Uterus (tissue), 4 donors: ENCODE measurements around the gene GTPBP2. TPM values are rescaled to one million over a fixed set of nuclear protein-coding genes. Genes with fewer than 3 reads are reported as not detected.
"Not testable (repeated sequence)": the region's sequence is repeated elsewhere in the genome, so short reads cannot be mapped to it uniquely, and the experiment has no call there.

Experiments
- DNase-seq, 2 donors: peaks; one replicate each; pipeline ENCODE4 v3.0.0-alpha.2; 2019 to 2020
- H3K27ac ChIP-seq, 2 donors: fragments of 200-600 bp; sonication (generic); 1 replicate in 1 of 2; 2 replicates in 1 of 2; pipeline ENCODE4 v1.5.1; 2016 to 2018
- H3K27me3 ChIP-seq, 2 donors: fragments of 200-600 bp; sonication (generic); one replicate each; pipeline ENCODE4 v1.5.1; 2018 to 2019; ENCODE audit warnings: control low read depth in 1 of 2
- H3K36me3 ChIP-seq, 2 donors: fragments of 200-600 bp; sonication (generic); one replicate each; pipeline ENCODE4 v1.5.1; 2019; ENCODE audit warnings: control low read depth in 1 of 2
- H3K4me1 ChIP-seq, 2 donors: fragments of 200-600 bp; sonication (generic); one replicate each; pipeline ENCODE4 v1.5.1; 2018 to 2019; ENCODE audit warnings: control low read depth in 1 of 2
- H3K4me3 ChIP-seq, 2 donors: fragments of 200-600 bp; sonication (generic); 1 replicate in 1 of 2; 2 replicates in 1 of 2; pipeline ENCODE4 v1.5.1; 2018 to 2019; ENCODE audit warnings: mild to moderate bottlenecking in 1 of 2
- H3K9me3 ChIP-seq, 2 donors: fragments of 200-600 bp; sonication (generic); one replicate each; pipeline ENCODE4 v1.5.1; 2019; ENCODE audit warnings: control low read depth in 1 of 2
- POLR2A ChIP-seq, 2 donors: fragments of 450-650 bp; IDR thresholded peaks; one replicate each; pipeline ENCODE4 v1.6.1; 2016; ENCODE audit warnings: antibody characterized with exemption in 2 of 2, mild to moderate bottlenecking in 1 of 2, moderate library complexity in 1 of 2
- intact Hi-C: fragments of 100-400 bp; cut with DNase I; formaldehyde crosslinking; loops from one replicate; pipeline ENCODE4 v1.15.1; 2023; ENCODE audit warnings: low total_unique reads
- total RNA-seq, 4 donors: library from RNA; depleted of rRNA in 3 of 4; stranded (reverse); fragments of >200 nt in 3 of 4; gene quantifications; one replicate each; pipeline versions ENCODE4 v1.1.0 to v1.2.4, GENCODE V29; 2014 to 2023
- TF ChIP-seq, protein P1 (sequence below), 4 experiments: fragments of 200-600 bp in 2 of 4; fragments of 450-650 bp in 2 of 4; sonication (generic) in 2 of 4; IDR thresholded peaks; one replicate each; pipeline ENCODE4 v1.5.1; 2016 to 2019; ENCODE audit warnings: antibody characterized with exemption in 4 of 4, mild to moderate bottlenecking in 2 of 4, moderate library complexity in 1 of 4
- donor health status: DM: yes; HTN: yes; CAD: no.

The GTPBP2 gene
- total RNA-seq, 4 donors from 2014 or later = 17.9 to 67.6 (median 40.2) TPM

DNA sequence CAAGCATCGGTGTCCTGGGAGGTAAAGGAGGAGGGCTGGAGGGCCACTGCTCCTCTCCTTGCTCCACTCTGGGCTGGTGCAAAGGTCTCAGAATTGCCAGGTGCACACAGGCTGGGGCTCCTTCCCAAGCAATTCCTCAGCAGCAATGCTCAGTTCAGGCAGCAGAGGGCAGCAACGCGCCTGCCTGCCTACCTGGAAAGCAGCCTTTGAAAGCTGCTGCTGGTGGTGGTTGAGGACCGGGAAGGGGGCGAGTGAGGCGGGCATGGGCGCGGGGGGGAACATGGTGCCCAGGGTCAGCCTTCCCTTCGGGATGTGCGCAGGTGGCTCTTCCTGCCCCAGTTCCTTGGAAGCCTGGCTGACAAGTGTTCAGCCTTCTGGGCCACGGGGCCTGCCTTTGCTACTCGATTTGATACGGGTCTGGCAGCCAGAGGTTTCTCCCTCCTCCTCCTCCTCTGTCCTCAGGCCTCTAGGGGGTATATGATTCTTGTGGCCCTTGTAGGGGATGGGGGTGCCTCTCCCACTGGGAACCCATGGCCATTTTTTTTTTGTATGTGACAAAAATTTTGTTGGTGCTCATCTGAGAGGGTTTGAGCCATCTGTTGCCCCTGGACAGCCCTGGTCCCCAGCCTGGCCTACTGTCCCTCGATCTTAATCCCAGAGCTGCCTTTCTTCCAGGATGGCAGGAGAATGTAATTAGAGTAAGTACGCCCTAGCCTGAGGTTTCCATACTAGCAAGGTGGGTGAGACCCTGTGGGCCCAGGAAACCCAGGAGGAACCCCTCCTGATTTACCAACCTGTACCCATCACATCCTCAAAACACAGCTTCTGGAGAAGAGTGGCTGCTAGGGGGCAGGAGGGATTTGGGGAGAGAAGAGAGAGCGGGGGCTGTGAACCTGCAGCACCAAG is 38.4 kb upstream of the GTPBP2 start:
- TF ChIP-seq, protein P1, sequence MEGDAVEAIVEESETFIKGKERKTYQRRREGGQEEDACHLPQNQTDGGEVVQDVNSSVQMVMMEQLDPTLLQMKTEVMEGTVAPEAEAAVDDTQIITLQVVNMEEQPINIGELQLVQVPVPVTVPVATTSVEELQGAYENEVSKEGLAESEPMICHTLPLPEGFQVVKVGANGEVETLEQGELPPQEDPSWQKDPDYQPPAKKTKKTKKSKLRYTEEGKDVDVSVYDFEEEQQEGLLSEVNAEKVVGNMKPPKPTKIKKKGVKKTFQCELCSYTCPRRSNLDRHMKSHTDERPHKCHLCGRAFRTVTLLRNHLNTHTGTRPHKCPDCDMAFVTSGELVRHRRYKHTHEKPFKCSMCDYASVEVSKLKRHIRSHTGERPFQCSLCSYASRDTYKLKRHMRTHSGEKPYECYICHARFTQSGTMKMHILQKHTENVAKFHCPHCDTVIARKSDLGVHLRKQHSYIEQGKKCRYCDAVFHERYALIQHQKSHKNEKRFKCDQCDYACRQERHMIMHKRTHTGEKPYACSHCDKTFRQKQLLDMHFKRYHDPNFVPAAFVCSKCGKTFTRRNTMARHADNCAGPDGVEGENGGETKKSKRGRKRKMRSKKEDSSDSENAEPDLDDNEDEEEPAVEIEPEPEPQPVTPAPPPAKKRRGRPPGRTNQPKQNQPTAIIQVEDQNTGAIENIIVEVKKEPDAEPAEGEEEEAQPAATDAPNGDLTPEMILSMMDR (IDR thresholded peaks at IDR 0.05) = peak; percentile 95 to 97 (median 97)
- no peak for TF ChIP-seq POLR2A (IDR thresholded peaks at IDR 0.05)
- H3K4me3 ChIP-seq = no peak overlapping the region
- no peaks in the 10 kb centered on the region for H3K27me3 ChIP-seq
- intact Hi-C loops = loop anchor here (2.0 to 5.0 kb wide), 2 partner anchors 105 to 411 kb away; partner anchors contain the start of gene VEGFA
- H3K27ac ChIP-seq = peak overlapping the region; percentile 75 to 81
- peaks cover 21 to 33% of the 10 kb centered on the region in 2 donors for H3K4me1 ChIP-seq
- H3K9me3 ChIP-seq = no peaks in the 10 kb centered on the region
- no peaks in the 10 kb centered on the region for H3K36me3 ChIP-seq
- DNase-seq = peak; percentile 83 to 89

DNA sequence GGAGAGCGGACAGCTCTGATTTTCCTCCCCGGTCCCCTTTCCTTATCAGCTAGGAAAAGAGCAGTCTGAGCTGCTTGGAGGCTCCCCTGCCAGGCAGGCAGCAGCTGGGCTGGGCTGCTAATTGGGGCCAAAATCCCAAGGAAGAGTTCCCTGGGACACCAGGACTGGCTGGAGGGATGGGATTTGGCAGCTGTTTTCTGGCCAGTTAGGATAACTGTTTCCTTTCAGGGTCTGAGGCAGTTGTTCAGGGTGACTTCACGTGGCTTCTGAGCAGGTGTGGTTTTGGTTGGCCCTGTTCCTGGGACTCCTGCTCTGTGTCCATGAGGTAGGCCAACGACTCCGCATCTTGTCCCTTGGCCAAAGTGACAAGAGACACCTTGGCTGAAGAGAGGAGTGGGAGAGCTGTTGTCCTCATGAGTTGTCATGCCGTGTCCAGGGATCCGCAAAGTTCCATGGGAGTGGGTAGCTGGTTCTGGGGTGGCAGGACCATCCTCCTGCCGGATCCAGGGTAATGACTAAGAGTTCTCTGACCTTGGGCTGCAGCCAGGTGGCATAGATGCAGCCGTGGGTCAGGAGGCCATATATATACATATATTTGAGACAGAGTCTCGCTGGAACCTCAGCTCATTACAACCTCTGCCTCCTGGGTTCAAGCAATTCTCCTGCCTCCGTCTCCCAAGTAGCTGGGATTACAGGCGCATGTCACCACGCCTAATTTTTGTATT is 37.3 kb upstream of the GTPBP2 start:
- Histone ChIP-seq H3K27me3 (no peaks in the 10 kb centered on the region), H3K9me3 (no peaks in the 10 kb centered on the region), H3K27ac (no peak overlapping the region), H3K4me3 (no peak overlapping the region), H3K4me1 (peaks cover 21 to 29% of the 10 kb centered on the region in 2 donors), H3K36me3 (no peaks in the 10 kb centered on the region)
- no peak for DNase-seq
- TF ChIP-seq, protein P1 (IDR thresholded peaks at IDR 0.05) = no peak
- no peak for TF ChIP-seq POLR2A (IDR thresholded peaks at IDR 0.05)
- intact Hi-C loops = loop anchor here (2.0 to 5.0 kb wide), 2 partner anchors 106 to 412 kb away; partner anchors contain the start of gene VEGFA

DNA sequence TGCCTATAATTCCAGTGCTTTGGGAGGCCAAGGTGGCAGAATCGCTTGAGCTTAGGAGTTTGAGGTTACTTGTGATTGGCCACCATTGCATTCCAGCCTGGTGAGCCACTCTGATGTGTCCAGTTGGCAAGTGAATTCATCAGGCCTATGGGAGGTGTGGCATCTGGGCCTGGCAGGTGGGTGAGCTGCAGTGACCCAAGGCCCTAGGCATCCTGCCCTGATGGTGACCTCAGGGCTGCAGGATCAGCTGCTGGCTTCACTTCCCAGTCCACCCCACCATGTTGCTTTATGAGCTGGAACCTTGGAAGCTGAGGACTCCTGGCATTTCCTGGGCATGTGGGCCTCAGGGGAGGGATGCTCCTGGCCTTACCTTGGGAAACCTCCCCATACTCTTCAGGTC is 36.3 kb upstream of the GTPBP2 start:
- H3K4me1 ChIP-seq = peaks cover 21 to 27% of the 10 kb centered on the region in 2 donors
- H3K27ac ChIP-seq = no peak overlapping the region
- no peaks in the 10 kb centered on the region for H3K27me3 ChIP-seq
- H3K36me3 ChIP-seq = no peaks in the 10 kb centered on the region
- H3K4me3 ChIP-seq = no peak overlapping the region
- no peaks in the 10 kb centered on the region for H3K9me3 ChIP-seq
- intact Hi-C loops = loop anchor here (5.0 kb wide), 1 partner anchor 107 kb away; the partner anchor contains the start of gene VEGFA
- TF ChIP-seq, protein P1 (IDR thresholded peaks at IDR 0.05) = no peak
- TF ChIP-seq POLR2A (IDR thresholded peaks at IDR 0.05) = no peak
- DNase-seq = no peak

DNA sequence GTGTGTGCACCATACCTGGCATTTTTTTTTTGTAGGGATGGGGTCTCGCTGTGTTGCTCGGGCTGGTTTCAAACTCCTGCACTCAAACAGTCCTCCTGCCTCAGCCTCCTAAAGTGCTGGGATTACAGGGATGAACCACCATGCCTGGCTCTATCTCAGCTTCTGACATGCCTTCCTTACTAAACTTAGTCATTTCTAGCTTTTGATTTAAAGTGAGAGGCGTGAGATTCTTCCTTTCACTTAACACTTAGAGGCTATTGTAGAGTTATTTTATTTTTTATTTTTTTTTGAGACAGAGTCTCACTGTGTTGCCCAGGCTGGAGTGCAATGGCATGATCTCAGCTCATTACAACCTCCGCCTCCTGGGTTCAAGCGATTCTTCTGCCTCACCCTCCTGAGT is 33.9 kb upstream of the GTPBP2 start:
- H3K27me3 ChIP-seq, H3K27ac ChIP-seq, intact Hi-C loops, H3K4me1 ChIP-seq, H3K36me3 ChIP-seq, DNase-seq, H3K9me3 ChIP-seq, H3K4me3 ChIP-seq: not testable (repeated sequence)

DNA sequence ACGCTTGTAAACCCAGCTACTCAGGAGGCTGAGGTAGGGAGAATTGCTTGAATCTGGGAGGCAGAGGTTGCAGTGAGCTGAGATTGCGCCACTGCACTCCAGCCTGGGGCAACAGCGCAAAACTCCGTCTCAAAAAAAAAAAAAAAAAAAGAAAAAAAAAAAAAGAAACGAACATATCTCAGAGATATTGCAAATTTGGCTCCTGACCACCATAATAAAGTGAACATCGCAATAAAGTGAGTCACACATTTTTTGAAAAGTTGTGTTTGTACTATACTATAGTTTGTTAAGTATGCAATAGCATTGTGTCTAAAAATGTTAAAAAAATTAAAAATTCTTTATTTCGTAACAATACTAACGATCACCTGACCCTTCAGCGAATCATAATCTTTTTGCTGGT is 29.1 kb upstream of the GTPBP2 start:
- no peaks in the 10 kb centered on the region for H3K9me3 ChIP-seq
- no peak for DNase-seq
- TF ChIP-seq, protein P1 (IDR thresholded peaks at IDR 0.05) = no peak
- TF ChIP-seq POLR2A (IDR thresholded peaks at IDR 0.05) = no peak
- H3K4me3 ChIP-seq = no peak overlapping the region
- H3K27me3 ChIP-seq = no peaks in the 10 kb centered on the region
- intact Hi-C loops = no loop called here
- H3K4me1 ChIP-seq = no peaks in the 10 kb centered on the region
- no peak overlapping the region for H3K27ac ChIP-seq
- H3K36me3 ChIP-seq = no peaks in the 10 kb centered on the region
